Right ventricle myocardium inferior (tissue), 1 donor: ENCODE data around the gene PCSK2. TPM values are rescaled to one million over a fixed set of nuclear protein-coding genes. Genes with fewer than 3 reads are reported as not detected.

Experiments
- ATAC-seq: fragments of 200-7000 bp; cut with Tn5 transposase; one replicate; pipeline ENCODE4 v1.9.1; 2020; ENCODE audit warnings: mild to moderate bottlenecking, moderate library complexity
- DNase-seq: peaks from one replicate; pipeline ENCODE4 v3.0.0; 2021; ENCODE audit errors: missing footprints
- intact Hi-C: fragments of 100-400 bp; cut with DNase I; formaldehyde crosslinking; loops from one replicate; pipeline ENCODE4 v1.11.0; 2022
- total RNA-seq: library from RNA; stranded (reverse); fragmentation: NEBNext Ultra II Directional; extraction: Animal tissue kit (Norgen Biotek cat#: 25700); gene quantifications from one replicate; pipeline ENCODE4 v1.2.1, GENCODE V29; 2021
- donor health status: DM: no; HTN: yes; CAD: no; lungs with severe emphysema.

The PCSK2 gene
- total RNA-seq, 1 donor from 2014 or later = 1.3 TPM

DNA sequence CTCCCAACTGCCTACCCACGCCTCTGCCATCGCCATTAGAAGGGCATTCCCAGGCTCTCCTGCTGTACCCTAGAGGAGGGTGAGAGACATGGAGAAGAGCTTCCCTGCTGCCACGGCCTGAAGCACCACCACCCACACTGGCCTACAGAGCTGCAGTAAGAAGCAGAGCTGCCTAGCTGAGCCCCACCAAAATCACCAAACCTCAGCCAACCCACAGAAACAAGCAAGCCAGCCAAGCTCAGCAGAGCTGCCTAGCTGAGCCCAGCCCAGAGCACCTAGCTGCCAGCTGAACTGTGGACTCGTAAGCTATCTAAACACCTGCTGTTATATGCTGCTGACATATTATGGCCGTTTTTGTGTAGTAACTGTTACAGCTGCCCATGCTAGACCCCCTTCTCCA is 149.2 kb downstream of the PCSK2 start:
- DNase-seq (no peak), ATAC-seq (no peak)
- intact Hi-C loops = no loop called here

DNA sequence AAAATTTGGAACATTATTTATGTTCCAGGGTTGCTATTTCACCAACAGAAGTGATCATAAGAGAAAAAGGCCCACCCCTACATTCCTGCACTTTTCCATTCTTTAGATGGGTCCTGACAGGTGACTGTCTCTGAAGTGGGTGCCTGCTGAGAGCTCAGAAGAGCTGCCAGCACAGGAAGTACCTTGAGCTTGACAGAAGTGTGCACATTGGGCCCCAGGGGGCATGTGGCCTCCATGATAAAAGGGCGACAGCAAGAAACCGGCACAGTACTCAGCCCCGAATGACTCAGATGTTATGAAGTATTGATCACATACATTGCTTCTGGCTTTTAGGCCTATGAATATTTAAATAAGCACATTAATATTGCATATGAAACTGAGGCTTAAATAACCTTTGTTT is 150.4 kb downstream of the PCSK2 start:
- ATAC-seq (no peak), DNase-seq (no peak)
- intact Hi-C loops = no loop called here

DNA sequence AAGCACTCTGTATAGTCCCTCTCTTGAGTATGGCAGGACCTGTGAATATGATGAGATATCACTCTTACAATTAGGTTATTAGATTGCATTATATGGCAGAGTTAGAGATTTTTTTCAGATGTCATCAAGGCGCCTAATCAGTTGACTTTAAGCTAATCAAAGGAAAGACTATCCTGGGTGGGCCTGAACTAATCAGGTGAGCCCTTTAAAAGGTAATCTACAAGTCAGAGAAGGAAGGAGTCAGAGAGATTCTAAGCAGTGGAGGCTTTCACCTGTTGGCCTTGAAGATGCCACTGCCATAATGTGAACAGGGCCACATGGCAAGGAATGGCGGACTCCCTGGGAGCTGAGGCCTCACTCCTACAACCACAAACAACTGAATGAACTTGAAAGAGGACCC is 152.8 kb downstream of the PCSK2 start:
- ATAC-seq = no peak
- intact Hi-C loops = no loop called here
- DNase-seq = no peak

DNA sequence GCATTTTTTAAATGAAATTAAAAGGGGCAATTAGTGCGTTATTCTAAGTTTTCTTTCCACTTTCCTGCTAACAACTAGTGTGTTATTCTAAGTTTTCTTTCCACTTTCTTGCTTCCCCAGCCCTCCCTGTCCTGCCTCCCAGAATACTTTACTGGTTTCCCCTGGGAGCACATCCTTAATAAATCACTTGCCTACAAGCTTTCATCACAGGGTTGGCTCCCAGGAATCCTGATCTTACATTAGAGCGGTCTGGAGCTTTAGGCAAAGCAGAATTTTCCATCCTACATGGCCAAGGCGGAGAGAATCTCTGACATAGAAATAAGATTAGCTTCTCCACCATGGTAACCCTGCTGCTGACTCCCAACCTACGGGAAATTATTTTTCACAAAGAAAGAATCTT is 154.0 kb downstream of the PCSK2 start:
- intact Hi-C loops = no loop called here
- ATAC-seq = no peak
- DNase-seq = no peak

DNA sequence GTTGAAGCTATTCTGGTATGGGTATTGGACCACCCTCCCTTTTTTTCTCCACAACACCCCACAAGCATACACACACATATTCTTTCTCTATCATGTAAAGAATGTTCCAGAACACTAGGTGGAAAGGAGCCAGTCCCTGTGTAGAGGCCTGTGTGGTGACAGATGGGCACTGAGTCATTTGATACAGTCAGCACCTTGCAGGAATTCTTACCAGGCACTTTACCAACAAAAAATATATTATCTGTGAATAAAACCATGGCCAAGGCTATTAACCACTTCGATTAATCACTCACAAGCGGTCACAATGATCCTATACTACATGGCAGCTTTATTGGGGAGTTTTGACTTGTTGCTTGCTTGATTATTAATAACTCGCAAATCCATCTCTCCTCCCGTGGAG is 154.9 kb downstream of the PCSK2 start:
- DNase-seq (no peak), ATAC-seq (no peak)
- intact Hi-C loops = no loop called here

DNA sequence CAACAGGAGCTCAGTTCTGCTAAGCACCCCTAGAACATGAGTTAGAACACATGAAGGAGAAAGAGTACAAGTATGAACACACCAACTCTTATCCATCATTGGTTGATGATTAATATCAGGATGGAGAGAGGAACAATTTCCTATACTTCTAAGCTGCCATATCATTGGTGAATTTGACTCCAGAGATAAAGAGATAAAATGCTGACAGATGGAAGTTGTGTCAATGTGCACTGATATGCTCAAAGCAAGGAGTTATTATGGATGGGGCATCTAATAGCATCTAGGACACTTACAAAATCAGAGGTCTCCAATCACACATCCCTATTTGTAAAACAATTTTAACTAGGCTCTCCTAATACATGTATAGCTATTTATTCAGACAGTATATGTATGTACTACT is 159.0 kb downstream of the PCSK2 start:
- intact Hi-C loops = no loop called here
- no peak for DNase-seq
- ATAC-seq = no peak

DNA sequence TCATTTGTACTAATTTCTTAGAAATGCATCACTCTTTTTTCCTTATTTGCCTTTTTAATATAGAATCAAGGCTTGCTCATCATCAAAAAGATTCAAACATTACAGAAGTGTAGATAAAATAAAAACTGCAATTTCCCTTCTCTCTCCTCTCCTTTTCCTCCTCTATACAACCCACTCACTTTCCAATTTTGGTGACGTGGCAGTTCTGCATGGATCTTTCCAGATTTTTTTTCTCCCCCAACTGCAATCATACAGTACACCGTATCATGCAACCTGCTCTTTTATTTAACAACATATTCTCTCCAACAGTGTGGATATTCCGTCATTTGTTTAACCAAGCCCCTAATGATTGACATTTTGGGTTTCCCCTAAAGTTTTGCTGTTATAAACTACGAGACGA is 163.8 kb downstream of the PCSK2 start:
- DNase-seq (no peak), ATAC-seq (no peak)
- intact Hi-C loops = no loop called here

DNA sequence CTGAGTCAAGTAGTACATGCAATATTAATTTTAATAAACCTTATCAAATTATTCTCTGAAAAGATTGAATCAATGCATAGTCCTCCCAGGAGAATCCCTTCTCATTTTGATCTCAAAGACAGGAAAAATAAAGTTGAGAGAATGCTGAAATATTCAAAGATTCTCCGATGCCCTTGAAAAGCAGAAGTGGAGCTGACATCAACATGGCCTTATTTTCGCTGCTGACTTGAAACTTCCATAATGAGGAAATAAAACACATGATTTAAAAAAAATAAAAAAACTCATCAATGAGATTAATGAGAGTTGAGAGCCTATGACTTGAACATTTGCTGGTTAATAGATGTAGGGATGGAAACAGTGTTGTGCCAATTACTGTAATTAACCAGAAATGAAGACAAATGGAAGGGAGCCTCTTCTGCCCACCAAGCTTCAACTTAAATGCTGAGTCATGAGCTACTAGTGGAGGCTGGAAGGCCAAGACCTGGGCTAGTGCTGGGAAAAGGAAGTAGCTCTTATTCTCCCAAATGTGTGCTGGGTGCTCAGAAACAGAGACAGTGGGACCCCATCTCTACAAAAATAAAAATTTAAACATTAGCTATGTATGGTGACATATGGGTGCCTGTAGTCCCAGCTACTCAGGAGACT is 164.4 kb downstream of the PCSK2 start:
- intact Hi-C loops = no loop called here
- ATAC-seq (no peak), DNase-seq (no peak)

DNA sequence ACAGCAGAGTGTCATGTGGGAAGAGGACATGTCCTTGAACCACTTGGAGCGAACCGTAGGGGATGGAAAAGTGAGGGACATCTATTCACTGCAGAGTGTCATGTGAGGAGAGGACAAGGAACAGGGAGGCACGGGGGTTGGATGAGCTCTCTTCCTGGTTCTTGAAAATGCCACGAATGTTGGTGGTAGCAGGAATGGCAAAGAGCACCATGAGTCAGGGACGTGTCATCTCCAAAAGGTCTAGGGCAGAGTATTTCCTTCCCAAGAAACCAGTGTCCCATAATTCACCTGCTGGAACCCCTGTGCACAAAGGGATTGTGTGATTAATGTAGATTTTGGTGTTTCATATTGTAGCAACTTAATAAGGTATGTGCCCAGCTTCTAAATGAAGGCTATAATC is 167.6 kb downstream of the PCSK2 start:
- ATAC-seq (no peak), DNase-seq (no peak)
- intact Hi-C loops = no loop called here

DNA sequence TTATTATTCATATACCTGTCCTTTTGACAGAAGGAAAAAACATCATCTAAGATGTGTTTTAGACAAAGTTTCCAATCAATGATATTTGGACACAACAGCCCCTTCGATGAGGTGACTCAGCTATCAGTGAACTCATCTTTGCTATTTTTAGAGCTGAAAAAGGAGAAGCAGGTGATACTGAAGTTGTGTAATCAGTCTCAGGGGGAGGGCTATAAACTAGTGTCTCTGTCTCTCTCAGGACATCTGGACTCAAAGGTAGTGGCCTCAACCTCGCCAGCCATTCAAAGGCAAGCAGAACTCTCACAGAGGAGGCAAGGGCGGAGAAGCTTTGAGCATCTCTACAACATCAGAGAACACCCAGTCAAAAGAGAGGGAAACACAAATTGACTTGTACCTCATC is 168.9 kb downstream of the PCSK2 start:
- intact Hi-C loops = no loop called here
- no peak for ATAC-seq

DNA sequence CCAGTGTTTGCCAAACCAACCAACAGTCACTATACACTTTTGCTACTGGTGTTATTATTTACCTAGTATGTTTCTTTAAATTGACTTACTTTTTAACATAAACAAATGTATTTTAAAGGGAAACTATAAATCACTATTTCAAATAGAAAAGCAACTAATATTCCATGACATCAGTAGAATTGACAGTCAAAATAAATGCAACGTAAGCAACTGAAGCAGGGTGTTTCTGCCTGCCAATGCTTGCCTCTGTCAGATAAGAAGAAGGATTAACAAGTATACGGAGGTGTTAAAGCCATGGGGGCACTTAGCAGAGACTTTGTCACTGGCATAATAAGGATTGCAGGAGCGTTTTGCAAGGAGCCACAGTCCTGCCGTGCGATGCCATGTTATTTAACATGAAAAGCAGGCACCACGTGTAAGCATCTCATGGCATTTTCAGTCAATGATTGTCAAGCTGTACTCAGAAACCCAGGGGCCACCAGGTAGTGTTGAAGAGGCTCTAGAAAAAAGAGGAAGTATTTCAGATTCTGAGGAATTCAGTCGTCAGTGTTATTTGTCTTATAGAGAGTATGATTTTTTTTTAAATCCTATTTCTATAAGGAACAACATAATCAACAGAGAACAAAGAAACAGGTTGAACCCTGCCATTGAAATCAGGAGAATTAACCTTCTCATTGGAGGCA is 172.6 kb downstream of the PCSK2 start:
- DNase-seq (no peak), ATAC-seq (no peak)
- intact Hi-C loops = no loop called here

More for the DNA sequence above, 168.9 kb downstream of the PCSK2 start:
- no peak for DNase-seq

DNA sequence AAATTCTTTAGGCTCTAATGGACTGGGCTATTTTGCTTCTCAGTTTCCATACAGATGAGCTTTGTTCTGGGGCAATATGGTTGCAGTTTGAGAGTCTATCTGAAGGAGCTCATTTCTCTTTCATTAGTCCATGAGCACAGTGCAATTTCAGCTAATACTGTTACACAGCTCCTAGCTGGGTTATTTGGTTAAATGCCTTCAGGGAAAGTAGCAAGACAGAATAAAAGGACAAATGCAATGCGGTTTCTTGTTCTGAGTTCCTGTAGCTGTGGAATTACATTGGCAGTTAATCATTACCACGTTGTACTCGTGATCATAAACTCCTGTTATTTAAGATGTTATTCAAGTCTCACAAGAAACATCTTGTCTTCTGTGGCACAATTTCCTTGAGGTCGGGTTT is 176.6 kb downstream of the PCSK2 start:
- intact Hi-C loops = no loop called here
- ATAC-seq = no peak
- DNase-seq = no peak

DNA sequence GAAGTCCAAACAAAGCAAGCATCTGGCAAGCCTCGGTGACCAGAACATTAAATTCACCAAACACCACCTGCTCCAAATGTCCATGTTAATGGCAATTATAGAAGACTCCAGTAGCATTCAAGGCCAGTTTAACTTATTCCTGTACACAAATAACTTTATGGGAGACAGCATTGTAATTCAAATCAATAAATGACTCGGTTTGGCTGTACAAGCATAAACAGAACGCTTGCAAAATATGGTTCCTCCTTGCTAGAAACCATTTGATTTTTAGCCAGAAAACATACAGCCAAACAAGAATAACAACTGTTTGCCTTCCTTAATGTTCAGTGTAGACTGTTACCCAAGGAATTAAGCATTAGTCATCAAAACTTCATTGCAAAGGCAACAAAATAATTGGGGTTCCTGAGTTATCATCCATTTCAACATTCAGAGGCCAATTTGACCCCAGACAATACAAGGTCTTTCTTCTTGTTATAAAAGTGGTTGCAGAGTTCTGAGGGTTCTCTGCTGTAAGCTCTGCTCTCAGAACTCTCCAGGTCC is 179.3 kb downstream of the PCSK2 start:
- no peak for ATAC-seq
- intact Hi-C loops = no loop called here

DNA sequence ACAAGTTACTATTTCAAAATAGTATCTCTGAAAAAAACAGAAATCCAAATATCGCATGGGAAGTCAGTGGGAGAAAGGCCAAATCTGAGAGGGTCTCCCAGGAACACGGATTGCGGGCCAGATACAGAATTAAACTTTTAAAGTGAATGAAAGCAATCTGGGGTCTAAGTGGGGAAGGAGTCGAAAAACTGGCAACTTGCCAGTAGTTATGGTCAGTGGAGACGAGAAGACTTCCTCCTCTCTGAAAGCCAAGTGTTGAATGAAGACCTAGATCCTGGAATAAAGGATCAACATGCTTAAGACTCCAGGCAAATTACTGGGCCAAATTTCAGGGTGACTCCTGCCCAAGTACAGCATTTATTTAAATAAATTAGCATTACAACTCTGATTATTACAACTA is 180.7 kb downstream of the PCSK2 start:
- intact Hi-C loops = no loop called here
- ATAC-seq (no peak), DNase-seq (no peak)

More for the DNA sequence above, 179.3 kb downstream of the PCSK2 start:
- DNase-seq = no peak

DNA sequence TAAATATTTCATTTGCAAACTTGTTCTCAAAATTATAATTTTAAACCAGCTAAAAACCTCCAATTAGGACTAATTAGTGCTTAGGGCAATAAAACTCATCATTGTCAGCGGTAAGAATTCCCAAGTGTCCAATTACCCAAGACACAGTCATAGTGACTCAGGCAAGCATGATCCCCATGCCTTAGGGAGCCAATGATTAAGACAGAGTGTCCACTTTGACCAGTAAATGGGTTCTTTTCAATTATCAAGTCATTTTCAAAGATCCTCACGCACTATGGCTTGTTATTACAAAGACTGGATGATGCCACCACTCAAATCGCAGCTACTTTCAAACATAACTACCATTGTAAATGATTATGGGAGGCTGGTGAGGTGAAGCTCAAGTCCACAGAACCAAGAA is 190.4 kb downstream of the PCSK2 start:
- intact Hi-C loops = no loop called here
- no peak for ATAC-seq

DNA sequence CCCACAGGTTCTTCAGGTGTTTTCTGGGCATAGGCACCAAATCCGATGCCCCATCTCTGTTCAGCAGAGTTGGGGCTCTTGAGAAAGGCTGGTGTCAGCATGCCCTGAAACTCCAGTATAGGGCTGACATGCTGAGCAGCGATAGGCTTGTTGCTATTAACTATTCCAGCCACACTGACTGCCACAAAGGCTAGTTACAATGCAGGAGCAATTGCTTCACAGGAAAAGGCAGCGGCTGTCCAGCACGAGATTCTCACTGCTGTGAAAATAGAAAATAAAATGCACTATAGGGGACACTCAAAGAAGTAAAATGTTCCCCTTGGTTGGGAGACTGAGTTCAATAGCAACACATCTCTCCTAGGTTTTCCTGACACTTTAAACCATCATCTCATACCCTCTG is 191.9 kb downstream of the PCSK2 start:
- intact Hi-C loops = no loop called here
- no peak for DNase-seq
- no peak for ATAC-seq

More for the DNA sequence above, 190.4 kb downstream of the PCSK2 start:
- DNase-seq = no peak

DNA sequence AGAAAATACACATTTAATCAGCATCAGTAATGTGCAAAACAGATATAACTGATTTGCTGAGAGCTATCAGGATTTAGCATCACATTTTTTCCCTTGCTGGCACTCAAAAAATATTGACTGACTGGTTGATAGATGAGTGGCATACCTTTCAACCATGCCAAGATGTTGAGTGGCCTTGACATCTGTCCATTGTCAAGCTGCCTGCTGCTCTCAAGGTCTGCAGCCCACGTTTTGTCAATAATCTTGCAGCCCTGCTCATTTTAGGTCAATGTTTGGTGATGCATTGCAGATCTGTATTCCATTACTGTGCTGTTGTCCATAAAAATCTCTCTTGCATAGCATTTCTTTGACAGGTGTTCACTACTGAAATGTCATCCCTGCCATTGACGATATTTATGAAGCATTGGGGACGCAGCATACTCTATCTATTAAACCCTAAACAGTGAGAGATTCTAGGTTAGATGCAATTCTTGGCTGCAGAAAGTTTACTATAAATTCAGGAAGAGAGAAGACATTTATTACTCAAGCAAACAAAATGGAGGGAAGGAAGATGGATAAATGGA is 192.7 kb downstream of the PCSK2 start:
- intact Hi-C loops = no loop called here
- ATAC-seq = no peak
- DNase-seq = no peak

DNA sequence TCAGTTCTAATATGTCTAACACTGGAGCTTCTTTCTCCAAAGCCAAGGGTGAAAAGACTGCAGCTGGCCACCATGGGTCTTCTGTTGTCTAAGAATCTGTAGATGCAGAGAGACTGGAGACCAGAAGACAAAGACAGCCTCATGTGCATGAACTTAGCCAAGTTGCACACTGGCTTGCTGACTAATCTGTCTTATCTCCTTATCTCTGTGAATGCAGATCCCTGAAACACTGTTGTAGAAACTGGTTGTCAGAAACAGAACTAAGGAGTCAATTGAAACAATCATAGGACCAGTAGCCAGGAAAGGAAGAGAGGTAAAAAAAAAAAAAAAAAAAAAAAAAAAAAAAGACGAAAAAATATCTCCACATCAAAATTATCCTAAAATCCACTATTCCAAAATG is 194.7 kb downstream of the PCSK2 start:
- intact Hi-C loops = no loop called here
- DNase-seq (no peak), ATAC-seq (no peak)

DNA sequence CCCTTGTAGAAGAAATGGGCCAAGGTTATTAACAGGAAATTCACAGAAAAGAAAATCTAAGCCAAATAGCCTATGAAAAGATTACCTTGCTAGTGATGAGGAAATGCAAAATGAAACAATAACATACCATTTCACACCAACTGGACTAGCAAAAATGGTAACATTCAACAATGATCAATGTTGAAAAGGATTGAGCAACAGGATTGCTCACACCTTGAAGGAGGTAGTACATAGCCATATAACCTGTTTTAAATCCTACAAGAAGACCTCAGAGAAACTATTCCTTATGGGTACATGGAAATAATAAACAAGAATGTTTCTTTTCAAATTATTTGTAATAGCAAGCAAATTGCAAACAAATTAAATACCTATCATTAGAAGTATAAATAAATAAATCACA is 196.9 kb downstream of the PCSK2 start:
- ATAC-seq (no peak), DNase-seq (no peak)
- intact Hi-C loops = no loop called here

DNA sequence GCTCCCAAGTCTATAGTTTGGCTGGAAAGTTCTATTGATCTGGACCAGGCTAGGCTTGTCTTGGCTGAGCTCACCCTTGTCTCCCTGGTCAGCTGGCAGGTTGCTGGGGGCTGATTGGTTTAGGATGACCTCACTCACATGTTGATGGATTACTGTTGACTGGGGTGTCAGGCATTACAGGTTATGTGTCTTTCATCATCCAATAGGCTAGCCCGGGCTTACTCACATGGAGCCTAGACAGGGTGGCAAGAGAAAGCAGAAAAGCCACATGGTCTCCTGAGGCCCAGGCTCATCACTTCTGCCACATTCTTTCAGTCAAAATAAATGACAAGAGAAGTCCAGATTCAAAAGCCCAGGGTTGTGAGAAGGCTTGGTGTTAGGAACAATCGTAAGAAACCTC is 200.8 kb downstream of the PCSK2 start:
- DNase-seq (no peak), ATAC-seq (no peak)
- intact Hi-C loops = no loop called here
